Suprapubic skin (tissue), 4 donors: ENCODE data around the gene CGRRF1. TPM values are rescaled to one million over a fixed set of nuclear protein-coding genes. Genes with fewer than 3 reads are reported as not detected.

Experiments used
- DNase-seq, 2 donors: peaks; one replicate each; pipeline ENCODE4 v3.0.0-alpha.2; 2019; ENCODE audit warnings: low spot score in 2 of 2
- H3K27ac ChIP-seq: fragments of 200-600 bp; sonication (generic); one replicate; pipeline ENCODE4 v1.5.1; 2019
- H3K27me3 ChIP-seq: fragments of 200-600 bp; sonication (generic); one replicate; pipeline ENCODE4 v1.5.1; 2019
- H3K36me3 ChIP-seq: fragments of 200-600 bp; sonication (generic); one replicate; pipeline ENCODE4 v1.5.1; 2019
- H3K4me1 ChIP-seq: fragments of 200-600 bp; sonication (generic); one replicate; pipeline ENCODE4 v1.5.1; 2019
- H3K4me3 ChIP-seq: fragments of 200-600 bp; sonication (generic); one replicate; pipeline ENCODE4 v1.5.1; 2019; ENCODE audit warnings: mild to moderate bottlenecking
- H3K9me3 ChIP-seq: fragments of 200-600 bp; sonication (generic); one replicate; pipeline ENCODE4 v1.5.1; 2019
- EP300 ChIP-seq: sonication (generic); formaldehyde crosslinking; IDR thresholded peaks from one replicate; pipeline ENCODE4 v1.6.1; 2017; ENCODE audit warnings: antibody characterized with exemption
- POLR2A ChIP-seq, 2 donors: fragments of 450-650 bp; IDR thresholded peaks; one replicate each; pipeline ENCODE4 v1.6.1; 2017; ENCODE audit warnings: antibody characterized with exemption in 2 of 2, mild to moderate bottlenecking in 2 of 2, moderate library complexity in 2 of 2
- POLR2AphosphoS5 ChIP-seq, 3 donors: sonication (generic); formaldehyde crosslinking; IDR thresholded peaks; one replicate each; pipeline ENCODE4 v1.6.1; 2017; ENCODE audit warnings: antibody characterized with exemption in 3 of 3
- WGBS: methylation state at CpG from one replicate; pipeline ENCODE4 v1.1.5; 2018; 5-methylcytosine and 5-hydroxymethylcytosine counted together
- total RNA-seq, 4 donors: library from RNA; depleted of rRNA; stranded (reverse); fragments of >200 nt; gene quantifications; one replicate each; pipeline ENCODE4 v1.1.0, GENCODE V29; 2016
- TF ChIP-seq, protein P1 (sequence below), 2 donors: fragments of 200-600 bp in 1 of 2; fragments of 450-650 bp in 1 of 2; sonication (generic) in 1 of 2; IDR thresholded peaks; one replicate each; pipeline ENCODE4 v1.5.1; 2016 to 2019; ENCODE audit warnings: antibody characterized with exemption in 2 of 2, mild to moderate bottlenecking in 1 of 2, moderate library complexity in 1 of 2

CGRRF1 gene
- total RNA-seq, 4 donors from 2014 or later, result 5.6 to 12.1 (median 9.2) TPM

DNA sequence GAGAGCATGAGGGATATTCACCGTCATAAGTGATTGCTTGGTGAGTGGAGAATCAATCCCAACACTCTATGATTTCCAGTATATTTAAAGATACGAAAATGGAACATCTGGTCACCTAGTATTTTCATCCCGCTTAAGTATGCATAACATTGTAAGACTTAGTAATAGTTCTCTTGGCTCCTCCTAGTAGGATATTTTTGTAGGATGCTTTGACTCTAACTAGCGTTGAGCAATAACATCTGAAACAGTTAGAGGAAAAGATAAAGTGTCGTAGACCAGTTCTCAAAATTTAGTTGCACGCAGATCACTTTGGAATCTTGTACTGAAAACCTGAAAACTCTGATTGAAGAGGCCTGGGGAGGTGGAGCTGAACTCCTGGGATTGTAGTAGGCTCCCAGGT is 64.8 kb downstream of the CGRRF1 start:
- WGBS, result 88% methylated on average over 6 of the region's 6 CpGs
- Histone ChIP-seq H3K27ac (no peak overlapping the region), H3K4me3 (no peak overlapping the region)

DNA sequence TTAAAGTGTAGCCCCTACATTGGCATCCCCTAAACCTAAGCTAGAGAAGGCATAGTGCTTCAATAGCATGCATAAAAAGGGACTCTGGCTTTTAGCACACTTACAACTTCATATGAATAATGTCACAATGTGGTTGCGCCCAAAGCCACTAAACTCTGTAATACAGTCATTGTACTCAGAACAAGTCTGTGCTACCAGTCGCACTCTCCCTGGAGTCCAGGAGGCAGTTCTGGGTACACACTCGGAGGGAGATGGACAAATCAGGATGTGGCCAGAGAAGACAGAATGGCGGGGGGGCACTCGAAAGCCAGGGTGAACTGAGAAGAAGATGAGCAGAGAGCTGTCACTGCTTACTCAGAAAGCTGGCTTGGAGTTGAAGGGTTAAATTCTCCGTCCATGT is 67.8 kb downstream of the CGRRF1 start:
- H3K27ac ChIP-seq, result no peak overlapping the region
- H3K9me3 ChIP-seq, result no peaks in the 10 kb centered on the region
- DNase-seq, result no peak
- no peak overlapping the region for H3K4me3 ChIP-seq
- TF ChIP-seq EP300, result no peak
- TF ChIP-seq, protein P1, sequence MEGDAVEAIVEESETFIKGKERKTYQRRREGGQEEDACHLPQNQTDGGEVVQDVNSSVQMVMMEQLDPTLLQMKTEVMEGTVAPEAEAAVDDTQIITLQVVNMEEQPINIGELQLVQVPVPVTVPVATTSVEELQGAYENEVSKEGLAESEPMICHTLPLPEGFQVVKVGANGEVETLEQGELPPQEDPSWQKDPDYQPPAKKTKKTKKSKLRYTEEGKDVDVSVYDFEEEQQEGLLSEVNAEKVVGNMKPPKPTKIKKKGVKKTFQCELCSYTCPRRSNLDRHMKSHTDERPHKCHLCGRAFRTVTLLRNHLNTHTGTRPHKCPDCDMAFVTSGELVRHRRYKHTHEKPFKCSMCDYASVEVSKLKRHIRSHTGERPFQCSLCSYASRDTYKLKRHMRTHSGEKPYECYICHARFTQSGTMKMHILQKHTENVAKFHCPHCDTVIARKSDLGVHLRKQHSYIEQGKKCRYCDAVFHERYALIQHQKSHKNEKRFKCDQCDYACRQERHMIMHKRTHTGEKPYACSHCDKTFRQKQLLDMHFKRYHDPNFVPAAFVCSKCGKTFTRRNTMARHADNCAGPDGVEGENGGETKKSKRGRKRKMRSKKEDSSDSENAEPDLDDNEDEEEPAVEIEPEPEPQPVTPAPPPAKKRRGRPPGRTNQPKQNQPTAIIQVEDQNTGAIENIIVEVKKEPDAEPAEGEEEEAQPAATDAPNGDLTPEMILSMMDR (IDR thresholded peaks at IDR 0.05), result no peak
- no peak for TF ChIP-seq POLR2A (IDR thresholded peaks at IDR 0.05)
- no peak for TF ChIP-seq POLR2AphosphoS5 (IDR thresholded peaks at IDR 0.05)
- H3K27me3 ChIP-seq, result no peaks in the 10 kb centered on the region
- 93% methylated on average over 6 of the region's 6 CpGs for WGBS
- H3K4me1 ChIP-seq, result peaks cover 3% of the 10 kb centered on the region
- no peaks in the 10 kb centered on the region for H3K36me3 ChIP-seq

More for the DNA sequence above, 64.8 kb downstream of the CGRRF1 start:
- TF ChIP-seq POLR2A (IDR thresholded peaks at IDR 0.05) (no peak), EP300 (no peak), POLR2AphosphoS5 (IDR thresholded peaks at IDR 0.05) (no peak)
- TF ChIP-seq, protein P1 (IDR thresholded peaks at IDR 0.05), result no peak
- DNase-seq, result no peak
- Histone ChIP-seq H3K9me3 (no peaks in the 10 kb centered on the region), H3K4me1 (peaks cover 17% of the 10 kb centered on the region), H3K36me3 (no peaks in the 10 kb centered on the region), H3K27me3 (no peaks in the 10 kb centered on the region)

DNA sequence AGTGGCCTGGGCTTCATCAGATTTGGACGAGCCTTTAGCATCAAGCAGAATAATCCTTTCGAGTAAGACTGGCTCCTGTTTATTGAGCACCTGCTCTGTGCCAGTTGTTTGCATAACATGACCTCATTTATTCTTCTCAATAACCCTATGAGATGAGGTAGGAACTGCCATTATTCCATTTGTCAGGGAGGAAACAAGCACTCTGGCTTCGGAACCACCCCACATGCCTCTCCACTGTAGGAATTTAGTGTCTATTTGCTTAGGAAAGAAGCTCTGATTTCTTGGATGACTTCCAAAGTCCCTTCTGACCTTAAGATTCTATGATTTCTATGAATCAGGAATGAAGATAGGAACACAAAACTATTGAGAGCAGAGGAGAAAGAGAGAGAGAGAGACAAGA is 68.3 kb downstream of the CGRRF1 start:
- TF ChIP-seq, protein P1 (IDR thresholded peaks at IDR 0.05), result no peak
- TF ChIP-seq EP300 (no peak), POLR2AphosphoS5 (IDR thresholded peaks at IDR 0.05) (no peak), POLR2A (IDR thresholded peaks at IDR 0.05) (no peak)
- Histone ChIP-seq H3K4me1 (peaks cover 3% of the 10 kb centered on the region), H3K27ac (no peak overlapping the region), H3K9me3 (no peaks in the 10 kb centered on the region), H3K27me3 (no peaks in the 10 kb centered on the region), H3K4me3 (no peak overlapping the region), H3K36me3 (no peaks in the 10 kb centered on the region)
- no peak for DNase-seq
- 75% methylated on average over 3 of the region's 3 CpGs for WGBS

DNA sequence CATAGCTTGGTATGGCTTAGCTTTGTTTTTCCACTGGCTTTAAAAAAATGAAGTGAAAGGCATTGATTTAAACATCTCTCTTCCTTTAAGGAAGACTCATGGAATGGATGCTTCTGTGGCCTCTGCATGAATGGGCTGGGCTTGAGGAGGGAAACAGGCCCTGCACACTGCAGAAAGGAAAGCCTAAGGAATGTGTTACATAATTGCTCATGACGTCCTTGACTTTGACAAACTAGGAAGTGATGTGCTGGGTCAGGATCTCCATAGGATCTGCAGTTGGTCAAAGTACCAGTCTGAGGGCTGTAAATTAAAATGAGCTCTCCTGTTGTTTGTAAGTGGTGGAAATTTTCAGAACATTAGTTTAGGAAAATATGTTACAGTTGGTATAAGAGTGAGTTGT is 69.9 kb downstream of the CGRRF1 start:
- H3K36me3 ChIP-seq, result no peaks in the 10 kb centered on the region
- H3K27me3 ChIP-seq, result no peaks in the 10 kb centered on the region
- DNase-seq, result no peak
- peaks cover 3% of the 10 kb centered on the region for H3K4me1 ChIP-seq
- no peaks in the 10 kb centered on the region for H3K9me3 ChIP-seq
- no peak overlapping the region for H3K27ac ChIP-seq
- TF ChIP-seq POLR2AphosphoS5 (IDR thresholded peaks at IDR 0.05), result no peak
- TF ChIP-seq, protein P1 (IDR thresholded peaks at IDR 0.05), result no peak
- no peak for TF ChIP-seq EP300
- TF ChIP-seq POLR2A (IDR thresholded peaks at IDR 0.05), result no peak
- WGBS, result 21% methylated on average over 1 of the region's 1 CpG
- no peak overlapping the region for H3K4me3 ChIP-seq

DNA sequence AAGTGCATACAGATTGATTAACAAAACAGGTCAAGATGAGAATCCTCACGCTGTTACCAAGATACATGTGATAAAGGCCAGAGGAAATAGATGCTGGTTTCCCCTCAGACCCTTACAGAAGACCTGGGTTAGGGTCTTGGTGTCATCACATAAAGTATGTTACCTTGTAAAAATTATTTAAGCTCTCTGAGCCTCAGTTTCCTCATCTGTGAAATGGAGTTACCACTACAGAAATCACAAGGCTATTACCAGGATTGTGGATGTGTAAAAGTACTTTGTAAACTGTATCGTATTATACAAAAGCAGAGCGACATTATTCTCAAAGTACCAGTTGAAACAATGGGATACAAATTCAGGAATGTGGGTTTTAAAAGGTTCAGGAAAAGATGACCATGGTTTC is 71.2 kb downstream of the CGRRF1 start:
- peaks cover 3% of the 10 kb centered on the region for H3K4me1 ChIP-seq

More for the DNA sequence above, 71.2 kb downstream of the CGRRF1 start:
- whole genome bisulfite sequencing, result 100% methylated on average over 3 of the region's 3 CpGs
- H3K9me3 ChIP-seq, result no peaks in the 10 kb centered on the region
- no peaks in the 10 kb centered on the region for H3K27me3 ChIP-seq
- H3K27ac ChIP-seq, result no peak overlapping the region
- no peaks in the 10 kb centered on the region for H3K36me3 ChIP-seq
- H3K4me3 ChIP-seq, result no peak overlapping the region
- TF ChIP-seq, protein P1 (IDR thresholded peaks at IDR 0.05), result no peak
- no peak for TF ChIP-seq POLR2AphosphoS5 (IDR thresholded peaks at IDR 0.05)
- no peak for TF ChIP-seq EP300
- no peak for TF ChIP-seq POLR2A (IDR thresholded peaks at IDR 0.05)
- no peak for DNase-seq
